ENCODE results near the gene MBTPS1. TPM values are rescaled to one million over a fixed set of nuclear protein-coding genes. Genes with fewer than 3 reads are reported as not detected.
A peak's percentile ranks its signal among the peaks of the same experiment; 100 is the strongest.
"Not testable (repeated sequence)": the region's sequence is repeated elsewhere in the genome, so short reads cannot be mapped to it uniquely, and the experiment has no call there.

The MBTPS1 gene
- total and polyA plus RNA-seq, 3 experiments from 2014 or later: 38.3 to 64.7 (median 45.0) TPM

DNA sequence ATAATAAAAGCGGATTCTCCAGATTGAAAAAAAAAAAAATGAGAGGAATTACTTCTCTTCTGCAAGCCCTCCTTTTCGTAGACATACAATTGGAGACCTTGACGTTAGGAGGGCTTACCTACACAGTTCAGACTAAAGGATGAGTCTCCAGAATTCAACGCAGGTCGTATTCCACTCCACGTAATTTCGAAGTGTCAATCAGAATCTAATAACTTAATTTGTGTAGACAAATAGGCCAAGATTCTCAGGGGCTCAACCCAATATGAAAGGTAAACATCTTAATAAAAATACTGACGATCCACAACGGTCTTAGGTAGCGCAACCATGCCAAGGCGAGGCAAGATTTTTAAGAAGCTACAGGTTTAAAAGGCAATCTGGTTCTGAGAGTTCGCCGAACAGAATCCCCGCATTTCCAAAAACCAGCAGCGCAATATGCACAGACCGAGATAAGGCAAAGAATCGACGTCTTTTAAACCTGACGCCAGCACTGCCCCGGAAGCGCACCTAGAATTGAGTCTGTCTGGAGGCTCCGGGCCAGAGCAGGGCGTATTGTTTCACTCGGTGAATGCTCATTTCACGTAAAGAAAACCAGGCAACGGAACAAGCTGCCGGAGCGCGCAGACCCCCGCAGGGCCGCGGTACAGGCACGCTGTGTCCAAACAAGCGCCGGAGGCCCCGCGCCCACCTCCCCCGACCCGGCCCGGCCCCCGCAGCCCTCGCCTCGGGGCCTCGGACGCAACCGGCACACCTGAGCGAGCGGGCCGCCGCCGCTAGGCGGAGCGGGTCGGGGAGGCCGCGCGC lies 623 bp downstream of the MBTPS1 start:
- H3K4me3 ChIP-seq (ENCODE audit: low read length): peak overlapping the region; percentile 86
- peaks cover 19 to 49% (median 35%) of the 10 kb centered on the region in 3 donors for H3K4me1 Mint-ChIP-seq
- ChIA-PET POLR2A (interaction anchor here (1.2 to 2.5 kb wide), 4 partner anchors 16 to 71 kb away, joined by 3 to 24 read pairs (median 8); partner anchors contain the start of genes DNAAF1, HSDL1 and TAF1C), CTCF (interaction anchor here (0.8 to 2.2 kb wide), 11 partner anchors 8 to 70 kb away, joined by 3 to 22 read pairs (median 6); partner anchors contain the start of genes DNAAF1, HSDL1 and TAF1C)
- H3K27ac ChIP-seq (ENCODE audit: low read depth, low read length): peak overlapping the region; percentile 87
- peaks cover 0 to 1% of the 10 kb centered on the region in 2 donors for H3K27me3 Mint-ChIP-seq
- H3K36me3 Mint-ChIP-seq: peaks cover 0 to 14% (median 0%) of the 10 kb centered on the region in 3 donors
- no peaks in the 10 kb centered on the region for H3K9me3 Mint-ChIP-seq
- no peaks in the 10 kb centered on the region for H3K36me3 ChIP-seq (ENCODE audit: insufficient read depth, low read length)
- H3K4me1 ChIP-seq (ENCODE audit: insufficient read depth, low read length): peaks cover 23% of the 10 kb centered on the region
- peak overlapping the region; percentile 87 to 95 (median 93) for H3K4me3 Mint-ChIP-seq
- H3K27ac Mint-ChIP-seq: peak overlapping the region; percentile 94 to 100 (median 98)
- H3K9me3 ChIP-seq (ENCODE audit: low read length): no peaks in the 10 kb centered on the region
- no peaks in the 10 kb centered on the region for H3K27me3 ChIP-seq (ENCODE audit: insufficient read depth, low read length, poor library complexity, severe bottlenecking)
- peak in 3 of 5 donors; percentile 45 to 77 (median 72) for DNase-seq

DNA sequence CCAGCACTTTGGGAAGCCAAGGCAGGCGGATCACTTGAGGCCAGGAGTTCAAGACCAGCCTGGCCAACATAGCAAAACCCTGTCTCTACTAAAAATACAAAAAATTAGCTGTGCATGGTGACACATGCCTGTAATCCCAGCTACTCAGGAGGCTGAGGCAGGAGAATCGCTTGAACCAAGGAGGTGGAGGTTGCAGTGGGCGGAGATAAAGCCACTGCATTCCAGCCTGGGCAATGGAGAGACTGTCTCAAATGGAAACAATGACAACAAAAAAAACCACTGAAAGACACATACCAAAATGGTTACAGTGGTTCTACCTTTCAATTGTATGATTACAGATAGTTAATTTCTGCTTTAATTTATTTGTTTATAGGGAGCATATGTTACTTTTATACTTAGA lies 4.8 kb downstream of the MBTPS1 start:
- H3K9me3 ChIP-seq (ENCODE audit: low read length); H3K27me3 Mint-ChIP-seq; CTCF ChIA-PET; DNase-seq; H3K4me3 ChIP-seq (ENCODE audit: low read length); H3K9me3 Mint-ChIP-seq; H3K27ac ChIP-seq (ENCODE audit: low read depth, low read length); POLR2A ChIA-PET; H3K4me3 Mint-ChIP-seq; H3K27ac Mint-ChIP-seq; H3K27me3 ChIP-seq (ENCODE audit: insufficient read depth, low read length, poor library complexity, severe bottlenecking): not testable (repeated sequence)
- H3K36me3 ChIP-seq (ENCODE audit: insufficient read depth, low read length): peaks cover 11% of the 10 kb centered on the region
- Mint-ChIP-seq H3K4me1 (peaks cover 42 to 78% (median 63%) of the 10 kb centered on the region in 3 donors), H3K36me3 (peaks cover 0 to 43% (median 12%) of the 10 kb centered on the region in 3 donors)
- peaks cover 19% of the 10 kb centered on the region for H3K4me1 ChIP-seq (ENCODE audit: insufficient read depth, low read length)

- Histone ChIP-seq H3K27ac (ENCODE audit: low read depth, low read length) (no peak overlapping the region), H3K27me3 (ENCODE audit: insufficient read depth, low read length, poor library complexity, severe bottlenecking) (no peaks in the 10 kb centered on the region), H3K9me3 (ENCODE audit: low read length) (no peaks in the 10 kb centered on the region), H3K4me1 (ENCODE audit: insufficient read depth, low read length) (peaks cover 23% of the 10 kb centered on the region), H3K4me3 (ENCODE audit: low read length) (no peak overlapping the region), H3K36me3 (ENCODE audit: insufficient read depth, low read length) (peaks cover 11% of the 10 kb centered on the region)
- H3K4me3 Mint-ChIP-seq: peak overlapping the region in 2 of 7 donors; percentile 39 to 55
- H3K36me3 Mint-ChIP-seq: peaks cover 0 to 46% (median 12%) of the 10 kb centered on the region in 3 donors
- H3K9me3 Mint-ChIP-seq: no peaks in the 10 kb centered on the region
- H3K27ac Mint-ChIP-seq: peak overlapping the region in 1 of 8 donors; percentile 6
- POLR2A ChIA-PET: no interaction called here
- H3K27me3 Mint-ChIP-seq: peaks cover 0 to 1% of the 10 kb centered on the region in 2 donors
- CTCF ChIA-PET: no interaction called here
- DNase-seq: no peak
- H3K4me1 Mint-ChIP-seq: peaks cover 46 to 82% (median 67%) of the 10 kb centered on the region in 3 donors
Observed at GRCh38 chr16:84111525-84111924, 5.2 kb downstream of the MBTPS1 start.

GRCh38 chr16:84110527-84110926 lies 6.2 kb downstream of the MBTPS1 start:
- Histone ChIP-seq H3K36me3 (ENCODE audit: insufficient read depth, low read length) (peaks cover 11% of the 10 kb centered on the region), H3K9me3 (ENCODE audit: low read length) (no peaks in the 10 kb centered on the region), H3K4me1 (ENCODE audit: insufficient read depth, low read length) (peaks cover 19% of the 10 kb centered on the region), H3K27me3 (ENCODE audit: insufficient read depth, low read length, poor library complexity, severe bottlenecking) (no peaks in the 10 kb centered on the region), H3K4me3 (ENCODE audit: low read length) (no peak overlapping the region), H3K27ac (ENCODE audit: low read depth, low read length) (no peak overlapping the region)
- ChIA-PET POLR2A (no interaction called here), CTCF (no interaction called here)
- H3K27me3 Mint-ChIP-seq: no peaks in the 10 kb centered on the region
- no peak for DNase-seq
- no peaks in the 10 kb centered on the region for H3K9me3 Mint-ChIP-seq
- H3K4me1 Mint-ChIP-seq: peaks cover 48 to 82% (median 68%) of the 10 kb centered on the region in 3 donors
- no peak overlapping the region for H3K4me3 Mint-ChIP-seq
- peak overlapping the region in 3 of 8 donors; percentile 21 to 47 (median 22) for H3K27ac Mint-ChIP-seq
- H3K36me3 Mint-ChIP-seq: peaks cover 0 to 48% (median 13%) of the 10 kb centered on the region in 3 donors

DNA sequence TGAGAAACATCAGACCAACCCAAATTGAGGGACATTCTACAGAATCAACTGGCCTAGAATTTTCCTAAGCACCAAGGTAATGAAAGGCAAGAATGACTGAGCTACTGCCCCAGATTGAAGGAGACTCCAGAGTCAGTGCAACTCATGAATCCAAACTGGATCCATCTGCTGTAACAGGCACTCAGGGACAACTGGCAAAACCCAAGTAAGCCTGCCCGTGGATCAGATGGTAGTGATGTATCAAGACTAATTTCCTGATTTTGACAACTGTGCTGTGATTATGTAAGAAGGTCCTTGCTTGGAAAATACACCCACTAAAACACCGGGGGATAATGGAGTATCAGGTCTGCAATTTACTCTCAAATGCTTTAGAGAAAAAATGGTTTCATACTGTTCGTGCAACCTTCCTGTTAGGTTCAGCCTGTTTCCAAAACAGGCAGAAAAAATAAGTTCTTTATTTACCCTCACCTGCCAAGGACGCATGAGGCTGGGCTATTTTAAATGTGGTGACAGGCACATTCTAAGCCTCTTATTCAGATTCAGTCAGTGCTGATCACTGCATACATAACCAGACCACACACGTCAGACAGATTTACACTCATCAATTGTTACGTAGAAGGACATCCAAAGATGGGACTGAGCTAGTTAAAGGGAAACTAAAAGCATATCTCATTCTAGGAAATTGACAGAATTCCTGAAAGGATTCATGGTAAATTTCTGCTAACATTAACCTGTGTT lies 7.0 kb downstream of the MBTPS1 start:
- peaks cover 49 to 81% (median 67%) of the 10 kb centered on the region in 3 donors for H3K4me1 Mint-ChIP-seq
- H3K9me3 Mint-ChIP-seq: no peaks in the 10 kb centered on the region
- CTCF ChIA-PET: no interaction called here

DNA sequence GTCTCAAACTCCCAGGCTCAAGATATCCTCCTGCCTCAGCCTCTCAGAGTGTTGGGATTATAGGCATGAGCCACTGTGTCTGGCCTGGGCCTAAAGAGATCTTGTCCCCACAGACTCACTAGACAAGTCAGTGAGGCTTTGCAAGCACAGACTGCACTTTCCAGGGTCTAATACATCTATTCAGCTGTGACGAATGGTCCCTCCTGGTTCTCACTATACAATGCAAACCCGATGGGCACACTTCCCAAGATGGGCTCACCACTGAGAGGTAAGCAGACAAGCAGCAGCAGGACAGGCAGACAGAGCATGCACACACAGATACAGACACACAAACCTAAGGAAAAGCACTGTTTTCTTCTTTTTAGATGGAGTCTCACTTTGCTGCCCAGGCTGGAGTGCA lies 8.8 kb downstream of the MBTPS1 start:
- peak overlapping the region in 2 of 8 donors; percentile 12 to 69 for H3K27ac Mint-ChIP-seq
- H3K4me1 Mint-ChIP-seq: peaks cover 50 to 82% (median 69%) of the 10 kb centered on the region in 3 donors
- Histone ChIP-seq H3K4me3 (ENCODE audit: low read length) (no peak overlapping the region), H3K36me3 (ENCODE audit: insufficient read depth, low read length) (peaks cover 11% of the 10 kb centered on the region), H3K4me1 (ENCODE audit: insufficient read depth, low read length) (peaks cover 9% of the 10 kb centered on the region), H3K27ac (ENCODE audit: low read depth, low read length) (no peak overlapping the region), H3K27me3 (ENCODE audit: insufficient read depth, low read length, poor library complexity, severe bottlenecking) (no peaks in the 10 kb centered on the region), H3K9me3 (ENCODE audit: low read length) (no peaks in the 10 kb centered on the region)
- peaks cover 0 to 52% (median 15%) of the 10 kb centered on the region in 3 donors for H3K36me3 Mint-ChIP-seq
- H3K27me3 Mint-ChIP-seq: no peaks in the 10 kb centered on the region
- no peaks in the 10 kb centered on the region for H3K9me3 Mint-ChIP-seq
- DNase-seq: no peak
- POLR2A ChIA-PET: no interaction called here
- CTCF ChIA-PET: interaction anchor here (1.3 kb wide), 1 partner anchor 23 kb away, joined by 4 read pairs; no protein-coding TSS in a partner anchor
- H3K4me3 Mint-ChIP-seq: peak overlapping the region in 1 of 7 donors; percentile 9

More for the DNA sequence above, 7.0 kb downstream of the MBTPS1 start:
- peaks cover 12% of the 10 kb centered on the region for H3K4me1 ChIP-seq (ENCODE audit: insufficient read depth, low read length)
- H3K27me3 ChIP-seq (ENCODE audit: insufficient read depth, low read length, poor library complexity, severe bottlenecking): no peaks in the 10 kb centered on the region
- peaks cover 11% of the 10 kb centered on the region for H3K36me3 ChIP-seq (ENCODE audit: insufficient read depth, low read length)
- Mint-ChIP-seq H3K27me3 (no peaks in the 10 kb centered on the region), H3K4me3 (no peak overlapping the region), H3K27ac (peak overlapping the region in 2 of 8 donors; percentile 47), H3K36me3 (peaks cover 0 to 51% (median 13%) of the 10 kb centered on the region in 3 donors)
- DNase-seq: no peak
- H3K9me3 ChIP-seq (ENCODE audit: low read length): no peaks in the 10 kb centered on the region
- H3K4me3 ChIP-seq (ENCODE audit: low read length): no peak overlapping the region
- POLR2A ChIA-PET: no interaction called here
- no peak overlapping the region for H3K27ac ChIP-seq (ENCODE audit: low read depth, low read length)

DNA sequence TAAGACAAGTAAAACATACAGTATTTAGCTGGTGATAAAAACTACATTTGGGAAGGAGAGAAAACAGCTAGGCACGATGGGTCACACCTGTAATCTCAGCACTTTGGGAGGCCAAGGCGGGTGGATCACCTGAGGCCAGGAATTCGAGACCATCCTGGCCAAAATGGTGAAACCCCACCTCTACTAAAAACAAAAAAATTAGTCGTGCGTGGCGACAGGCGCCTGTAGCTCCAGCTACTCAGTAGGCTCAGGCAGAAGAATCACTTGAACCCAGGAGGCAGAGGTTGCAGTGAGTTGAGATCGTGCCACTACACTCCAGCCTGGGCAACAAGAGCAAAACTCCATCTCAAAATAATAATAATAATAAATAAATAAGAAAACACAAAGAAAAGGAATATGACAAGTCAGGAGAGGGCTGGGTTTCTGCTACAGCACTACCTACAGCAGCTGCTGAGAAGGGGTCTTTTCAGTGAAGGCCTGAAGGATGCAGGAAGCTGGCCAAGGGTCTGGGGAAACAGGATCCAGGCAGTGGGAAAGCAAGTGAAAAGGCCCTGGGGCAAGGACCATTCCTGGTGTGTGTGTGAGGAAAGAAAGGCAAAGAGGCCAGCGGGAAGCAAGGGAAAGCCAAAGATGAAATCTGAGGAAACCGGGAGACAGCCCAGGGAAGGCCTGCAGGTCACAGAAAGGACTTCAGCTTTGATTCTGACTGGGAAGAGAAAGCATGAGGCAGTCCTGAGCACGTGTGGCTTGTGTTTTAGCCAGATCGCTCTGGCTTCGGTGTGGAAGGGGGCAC lies 10.6 kb downstream of the MBTPS1 start:
- peaks cover 0 to 64% (median 19%) of the 10 kb centered on the region in 3 donors for H3K36me3 Mint-ChIP-seq
- H3K9me3 Mint-ChIP-seq: no peaks in the 10 kb centered on the region
- peak overlapping the region in 1 of 7 donors; percentile 6 for H3K4me3 Mint-ChIP-seq
- no peaks in the 10 kb centered on the region for H3K27me3 Mint-ChIP-seq
- peaks cover 61 to 88% (median 82%) of the 10 kb centered on the region in 3 donors for H3K4me1 Mint-ChIP-seq
- Histone ChIP-seq H3K27me3 (ENCODE audit: insufficient read depth, low read length, poor library complexity, severe bottlenecking) (no peaks in the 10 kb centered on the region), H3K36me3 (ENCODE audit: insufficient read depth, low read length) (peaks cover 17% of the 10 kb centered on the region), H3K4me1 (ENCODE audit: insufficient read depth, low read length) (peaks cover 9% of the 10 kb centered on the region), H3K4me3 (ENCODE audit: low read length) (no peak overlapping the region), H3K27ac (ENCODE audit: low read depth, low read length) (no peak overlapping the region), H3K9me3 (ENCODE audit: low read length) (no peaks in the 10 kb centered on the region)
- ChIA-PET CTCF (interaction anchor here (1.0 to 3.4 kb wide), 3 partner anchors 10 to 81 kb away, joined by 3 to 11 read pairs (median 3); partner anchors contain the start of genes MBTPS1 and TAF1C), POLR2A (no interaction called here)
- no peak for DNase-seq
- peak overlapping the region in 5 of 8 donors; percentile 8 to 81 (median 35) for H3K27ac Mint-ChIP-seq

Measured in CD8-positive, alpha-beta memory T cell (primary cell).